HG02571 (cell line): ENCODE results near the gene TMEM186.
"Not testable (repeated sequence)": the region's sequence is repeated elsewhere in the genome, so short reads cannot be mapped to it uniquely, and the experiment has no call there.

Source experiments
- ATAC-seq: cut with Tn5 transposase; IDR thresholded peaks from one replicate; pipeline ENCODE4 v1.9.1; 2021; ENCODE audit warnings: mild to moderate bottlenecking, moderate library complexity; ENCODE audit not compliant: unreplicated experiment

Gene TMEM186

GRCh38 chr16:8777217-8777616 lies 20.2 kb downstream of the TMEM186 start:
- no peak for ATAC-seq

DNA sequence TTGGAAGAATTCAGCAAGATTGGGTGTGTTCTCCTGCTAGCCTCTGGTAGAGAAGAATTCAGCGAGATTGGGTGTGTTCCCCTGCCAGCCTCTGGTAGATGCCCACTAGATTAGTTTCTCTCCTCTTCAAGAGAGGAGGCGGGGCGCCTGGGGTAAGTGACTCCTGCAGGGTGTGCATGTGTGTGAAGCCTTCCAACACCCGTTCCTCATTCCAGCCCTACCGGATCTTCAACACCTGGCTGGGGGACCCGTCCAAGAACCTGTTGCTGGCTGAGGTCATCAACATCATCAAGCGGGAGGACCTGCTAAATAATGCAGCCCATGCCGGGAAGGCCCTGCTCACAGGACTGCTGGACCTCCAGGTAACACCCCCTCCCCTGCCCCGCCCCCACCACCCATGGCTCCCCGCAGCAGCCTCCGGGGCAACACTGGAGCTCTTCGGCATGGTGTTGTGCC lies 21.3 kb downstream of the TMEM186 start:
- ATAC-seq: no peak

GRCh38 chr16:8775359-8775758 lies 22.1 kb downstream of the TMEM186 start:
- no peak for ATAC-seq

GRCh38 chr16:8774208-8774607 lies 23.2 kb downstream of the TMEM186 start:
- ATAC-seq: no peak

GRCh38 chr16:8773537-8773936 lies 23.9 kb downstream of the TMEM186 start:
- no peak for ATAC-seq

GRCh38 chr16:8768692-8769091 lies 28.7 kb downstream of the TMEM186 start:
- ATAC-seq: no peak

GRCh38 chr16:8768283-8768682 lies 29.2 kb downstream of the TMEM186 start:
- no peak for ATAC-seq

- no peak for ATAC-seq
Observed at GRCh38 chr16:8767176-8767575, 30.3 kb downstream of the TMEM186 start.

GRCh38 chr16:8764525-8765250 lies 32.8 kb downstream of the TMEM186 start:
- ATAC-seq: no peak

- ATAC-seq: no peak
Observed at GRCh38 chr16:8763899-8764298, 33.5 kb downstream of the TMEM186 start.

GRCh38 chr16:8763083-8763482 lies 34.4 kb downstream of the TMEM186 start:
- no peak for ATAC-seq

- ATAC-seq: no peak
Observed at GRCh38 chr16:8762254-8762653, 35.2 kb downstream of the TMEM186 start.

DNA sequence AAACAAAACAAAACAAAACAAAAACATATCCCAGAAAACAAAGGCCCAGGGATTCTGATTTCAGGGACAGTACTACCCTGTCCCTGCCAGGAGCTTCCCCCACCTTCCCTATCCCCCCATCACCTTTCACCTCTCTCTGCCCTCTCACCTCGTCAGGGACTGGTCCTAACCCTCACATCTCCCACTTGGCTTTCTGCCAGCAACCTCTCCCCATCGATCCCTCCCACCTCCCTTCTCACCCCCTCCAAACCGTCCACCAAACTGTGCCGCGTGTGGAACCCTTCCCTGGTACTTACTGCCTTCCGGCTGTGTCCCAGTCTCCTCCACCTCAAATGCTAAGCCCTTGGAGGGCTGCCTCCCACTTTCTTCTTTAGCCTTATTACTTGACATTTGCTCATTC lies 36.4 kb downstream of the TMEM186 start:
- ATAC-seq: no peak

- no peak for ATAC-seq
Observed at GRCh38 chr16:8760021-8760420, 37.4 kb downstream of the TMEM186 start.

GRCh38 chr16:8758022-8758421 lies 39.4 kb downstream of the TMEM186 start:
- no peak for ATAC-seq

- no peak for ATAC-seq
Observed at GRCh38 chr16:8756755-8757154, 40.7 kb downstream of the TMEM186 start.

DNA sequence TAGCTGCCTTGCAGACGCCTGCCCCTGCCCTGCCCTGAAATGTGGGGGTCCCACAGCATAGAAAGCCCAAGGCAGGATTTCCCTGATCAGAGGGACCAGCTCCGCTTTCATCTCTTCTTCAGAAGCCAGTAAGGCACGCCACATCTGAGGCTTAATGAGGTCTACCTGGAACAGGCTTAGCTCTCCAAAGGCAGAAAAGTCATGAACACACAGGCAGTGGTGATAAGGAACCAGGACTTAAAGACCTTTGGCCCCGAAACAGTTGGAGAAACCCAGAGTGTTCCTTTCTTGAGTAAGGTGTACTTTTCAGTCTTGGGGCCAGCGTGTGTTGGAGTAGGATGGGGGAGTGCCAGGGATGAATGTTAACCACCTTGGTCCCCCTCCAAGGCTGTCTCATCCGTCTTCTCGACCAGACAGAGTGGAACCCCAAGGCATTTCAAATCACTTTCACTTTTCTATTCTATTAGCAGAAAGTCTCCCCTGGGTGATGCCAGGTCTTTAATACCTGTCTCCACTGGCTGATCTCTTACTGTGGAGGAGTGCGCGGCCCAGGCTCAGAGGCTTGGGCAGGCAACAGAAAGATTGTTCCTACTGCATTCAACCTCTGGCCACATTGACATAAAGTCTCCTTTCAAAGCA lies 43.9 kb downstream of the TMEM186 start:
- no peak for ATAC-seq

DNA sequence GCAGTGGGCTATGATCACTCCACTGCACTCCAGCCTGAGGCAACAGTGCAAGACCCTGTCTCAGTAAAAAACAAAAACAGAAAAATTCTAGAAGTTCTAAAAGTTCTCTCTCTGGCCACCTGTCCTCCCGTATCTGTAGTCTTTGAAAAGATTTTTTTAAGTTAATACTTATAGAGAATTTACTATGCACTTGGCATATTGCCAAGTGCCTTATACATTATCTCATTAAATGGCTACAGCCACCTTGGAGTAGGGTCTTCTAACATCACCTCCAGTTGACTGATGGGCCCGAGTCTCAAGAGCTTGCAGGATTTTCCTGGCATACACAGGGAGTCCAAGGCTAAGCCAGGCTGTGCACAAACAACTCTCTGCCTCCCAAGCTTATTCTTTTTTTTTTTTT lies 44.7 kb downstream of the TMEM186 start:
- ATAC-seq: no peak

GRCh38 chr16:8751481-8752311 lies 45.7 kb downstream of the TMEM186 start:
- no peak for ATAC-seq

DNA sequence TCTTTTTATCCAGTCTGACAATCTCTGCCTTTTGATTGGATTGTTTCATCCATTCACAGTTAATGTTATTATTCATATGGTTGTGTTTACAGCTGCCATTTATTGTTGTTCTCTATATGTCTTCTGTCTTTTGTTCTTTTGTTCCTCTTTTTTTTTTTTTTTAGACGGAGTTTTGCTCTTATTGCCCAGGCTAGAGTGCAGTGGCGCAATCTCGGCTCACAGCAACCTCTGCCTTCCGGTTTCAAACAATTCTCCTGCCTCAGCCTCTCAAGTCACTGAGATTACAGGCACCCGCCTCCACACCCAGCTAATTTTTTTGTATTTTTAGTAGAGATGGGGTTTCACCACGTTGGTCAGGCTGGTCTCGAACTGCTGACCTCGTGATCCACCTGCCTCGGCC lies 48.5 kb downstream of the TMEM186 start:
- not testable (repeated sequence) for ATAC-seq
